MM.1S (cell line): ENCODE measurements around the gene MAST3.

Source experiments
- DNase-seq: peaks from one replicate; pipeline ENCODE4 v3.0.0-alpha.2; 2015
- H2AFZ ChIP-seq: fragments of 300-600 bp; sonication (generic); 2 replicates; pipeline ENCODE4 v1.6.0; 2016; ENCODE audit warnings: antibody characterized with exemption, low read length
- H3F3A ChIP-seq: fragments of 300-600 bp; sonication (generic); 2 replicates; pipeline ENCODE4 v1.6.1; 2016; ENCODE audit warnings: mild to moderate bottlenecking, antibody characterized with exemption, low read length, moderate library complexity, mixed read lengths; ENCODE audit not compliant: insufficient read depth
- H3K27ac ChIP-seq: fragments of 300-600 bp; sonication (generic); 2 replicates; pipeline ENCODE4 v1.5.1; 2016; ENCODE audit warnings: mild to moderate bottlenecking, low read length
- H3K27me3 ChIP-seq: fragments of 300-600 bp; sonication (generic); replicated peaks from 2 replicates; pipeline ENCODE4 v1.6.0; 2016; ENCODE audit warnings: low read length; ENCODE audit not compliant: insufficient read depth
- H3K36me3 ChIP-seq: fragments of 300-600 bp; sonication (generic); replicated peaks from 2 replicates; pipeline ENCODE4 v1.6.1; 2016; ENCODE audit warnings: mild to moderate bottlenecking, low read length, mixed read lengths; ENCODE audit not compliant: insufficient read depth
- H3K4me1 ChIP-seq: fragments of 300-600 bp; sonication (generic); 2 replicates; pipeline ENCODE4 v1.6.1; 2016; ENCODE audit warnings: low read length, mixed read lengths
- H3K4me2 ChIP-seq: fragments of 300-600 bp; sonication (generic); 2 replicates; pipeline ENCODE4 v1.6.0; 2016; ENCODE audit warnings: low read depth, low read length
- H3K4me3 ChIP-seq: fragments of 300-600 bp; sonication (generic); 2 replicates; pipeline ENCODE4 v1.5.1; 2016; ENCODE audit warnings: low read length, mixed read lengths
- H3K79me2 ChIP-seq: fragments of 300-600 bp; sonication (generic); 2 replicates; pipeline ENCODE4 v1.6.1; 2016; ENCODE audit warnings: mixed run types, low read length, mixed read lengths
- H3K9ac ChIP-seq: fragments of 300-600 bp; sonication (generic); 2 replicates; pipeline ENCODE4 v1.6.1; 2016; ENCODE audit warnings: low read length, mixed read lengths
- H3K9me2 ChIP-seq: fragments of 300-600 bp; sonication (generic); replicated peaks from 2 replicates; pipeline ENCODE4 v1.6.1; 2016; ENCODE audit warnings: mild to moderate bottlenecking, low read length, mixed read lengths; ENCODE audit not compliant: insufficient read depth
- H3K9me3 ChIP-seq: fragments of 300-600 bp; sonication (generic); replicated peaks from 2 replicates; pipeline ENCODE4 v1.6.1; 2016; ENCODE audit warnings: mild to moderate bottlenecking, low read length, mixed read lengths; ENCODE audit not compliant: insufficient read depth
- H4K20me1 ChIP-seq: fragments of 300-600 bp; sonication (generic); 2 replicates; pipeline ENCODE4 v1.6.1; 2016; ENCODE audit warnings: mild to moderate bottlenecking, low read length, moderate library complexity, mixed read lengths; ENCODE audit not compliant: insufficient read depth
- CTCF ChIP-seq: fragments of 300-600 bp; sonication (generic); IDR thresholded peaks from 2 replicates; pipeline ENCODE4 v1.5.1; 2016; ENCODE audit warnings: antibody characterized with exemption, low read length, mixed read lengths
- EZH2 ChIP-seq: fragments of 300-600 bp; sonication (generic); optimal IDR thresholded peaks from 2 replicates; pipeline ENCODE3; 2017; ENCODE audit warnings: low read depth, mild to moderate bottlenecking, antibody characterized with exemption, low read length, mixed read lengths
- EZH2phosphoT487 ChIP-seq: fragments of 300-600 bp; sonication (generic); IDR thresholded peaks from 2 replicates; pipeline ENCODE4 v1.6.1; 2018; ENCODE audit warnings: antibody characterized with exemption, low read length

Gene MAST3

GRCh38 chr19:18131841-18132596, 34.4 kb downstream of the MAST3 start:
- Histone ChIP-seq H3K4me1 (no peaks in the 10 kb centered on the region), H3K36me3 (no peaks in the 10 kb centered on the region), H3K27ac (no peak overlapping the region), H3K9me3 (no peaks in the 10 kb centered on the region), H3K79me2 (no peaks in the 10 kb centered on the region), H3K9ac (no peak overlapping the region), H3K4me3 (no peak overlapping the region), H4K20me1 (no peaks in the 10 kb centered on the region), H3K4me2 (no peak overlapping the region), H3K9me2 (no peaks in the 10 kb centered on the region), H3F3A (no peaks in the 10 kb centered on the region), H2AFZ (no peak overlapping the region), H3K27me3 (no peaks in the 10 kb centered on the region)
- no peak for DNase-seq
- TF ChIP-seq EZH2phosphoT487, result no peak
- no peak for TF ChIP-seq EZH2
- TF ChIP-seq CTCF, result no peak

GRCh38 chr19:18135712-18136584, 38.4 kb downstream of the MAST3 start:
- TF ChIP-seq EZH2phosphoT487 (no peak), EZH2 (no peak), CTCF (no peak)
- Histone ChIP-seq H3K4me2 (no peak overlapping the region), H3K4me3 (no peak overlapping the region), H3K27me3 (no peaks in the 10 kb centered on the region), H3K9me3 (no peaks in the 10 kb centered on the region), H2AFZ (no peak overlapping the region), H4K20me1 (no peaks in the 10 kb centered on the region), H3K79me2 (no peaks in the 10 kb centered on the region), H3K36me3 (no peaks in the 10 kb centered on the region), H3F3A (no peaks in the 10 kb centered on the region), H3K27ac (no peak overlapping the region), H3K4me1 (no peaks in the 10 kb centered on the region), H3K9ac (no peak overlapping the region), H3K9me2 (no peaks in the 10 kb centered on the region)
- DNase-seq, result no peak

GRCh38 chr19:18137242-18137641, 39.7 kb downstream of the MAST3 start:
- H3K9me3 ChIP-seq, result no peaks in the 10 kb centered on the region
- H3K9ac ChIP-seq, result no peak overlapping the region
- H3K4me2 ChIP-seq, result no peak overlapping the region
- TF ChIP-seq EZH2phosphoT487 (no peak), CTCF (no peak), EZH2 (no peak)
- H3K4me3 ChIP-seq, result no peak overlapping the region
- no peak overlapping the region for H2AFZ ChIP-seq
- H3K27ac ChIP-seq, result no peak overlapping the region
- H3F3A ChIP-seq, result no peaks in the 10 kb centered on the region
- no peaks in the 10 kb centered on the region for H3K36me3 ChIP-seq
- H3K4me1 ChIP-seq, result no peaks in the 10 kb centered on the region
- no peaks in the 10 kb centered on the region for H3K79me2 ChIP-seq
- no peaks in the 10 kb centered on the region for H3K27me3 ChIP-seq
- H3K9me2 ChIP-seq, result no peaks in the 10 kb centered on the region
- no peak for DNase-seq
- H4K20me1 ChIP-seq, result no peaks in the 10 kb centered on the region
